Measurements from ENCODE around the gene PNPLA6. TPM values are rescaled to one million over a fixed set of nuclear protein-coding genes. Genes with fewer than 3 reads are reported as not detected.
A peak's percentile ranks its signal among the peaks of the same experiment; 100 is the strongest.

Gene PNPLA6
- total and polyA plus RNA-seq, 2 donors (not counting 1 experiment from before 2014, with no cell fraction given) = 20.9 to 89.2 TPM

DNA sequence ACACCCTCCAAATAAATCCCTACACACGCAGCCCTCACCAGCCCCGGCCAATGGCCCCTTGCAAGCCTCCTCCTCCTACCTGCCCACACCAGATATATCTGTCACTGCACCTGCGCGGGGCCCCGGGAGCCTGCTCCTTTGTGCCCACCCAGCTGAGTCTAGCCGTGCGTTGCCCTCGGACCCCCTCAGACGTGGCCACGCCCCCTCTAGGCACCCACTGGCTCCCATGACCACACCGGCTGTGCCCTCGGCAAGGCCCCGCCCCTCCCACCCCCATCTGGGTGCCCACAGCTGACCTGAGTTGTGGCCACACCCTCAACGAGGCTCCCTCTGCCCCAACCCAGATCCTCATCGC lies 6.3 kb upstream of the PNPLA6 start:
- no peak overlapping the region for H3K9ac ChIP-seq (ENCODE audit: insufficient read depth, low read length)
- no peak overlapping the region for H3K4me3 ChIP-seq (replicated peaks in 1 of 4; ENCODE audit: control extremely low read depth in 1 of 4, insufficient read depth in 1 of 4, low read depth in 3 of 4, low read length in 4 of 4)
- no peak overlapping the region for H3K27ac ChIP-seq (ENCODE audit: insufficient read depth, low read length)
- no peak for DNase-seq (ENCODE audit: low read depth in 2 of 2)
- no peaks in the 10 kb centered on the region for H4K20me1 ChIP-seq (ENCODE audit: control insufficient read depth, extremely low read depth, insufficient read depth, low read length)
- peaks cover 6% of the 10 kb centered on the region for H3K4me1 ChIP-seq (ENCODE audit: control insufficient read depth, extremely low read depth, insufficient read depth, low read length)
- no peaks in the 10 kb centered on the region for H3K79me2 ChIP-seq (ENCODE audit: control insufficient read depth, insufficient read depth, low read length)
- H3K36me3 ChIP-seq (ENCODE audit: control insufficient read depth, insufficient read depth, low read length) = peaks cover 12% of the 10 kb centered on the region
- no peak overlapping the region for H2AFZ ChIP-seq (ENCODE audit: low read length)
- no peaks in the 10 kb centered on the region for H3K27me3 ChIP-seq (ENCODE audit: control insufficient read depth, insufficient read depth, low read length)
- no peaks in the 10 kb centered on the region for H3K9me3 ChIP-seq (ENCODE audit: control insufficient read depth, insufficient read depth, low read depth, low read length)
- no peak for TF ChIP-seq EZH2 (IDR thresholded peaks at IDR 0.05; ENCODE audit: low read length, missing control alignments)
- H3K4me2 ChIP-seq (ENCODE audit: extremely low read depth, insufficient read depth, low read length) = no peak overlapping the region

DNA sequence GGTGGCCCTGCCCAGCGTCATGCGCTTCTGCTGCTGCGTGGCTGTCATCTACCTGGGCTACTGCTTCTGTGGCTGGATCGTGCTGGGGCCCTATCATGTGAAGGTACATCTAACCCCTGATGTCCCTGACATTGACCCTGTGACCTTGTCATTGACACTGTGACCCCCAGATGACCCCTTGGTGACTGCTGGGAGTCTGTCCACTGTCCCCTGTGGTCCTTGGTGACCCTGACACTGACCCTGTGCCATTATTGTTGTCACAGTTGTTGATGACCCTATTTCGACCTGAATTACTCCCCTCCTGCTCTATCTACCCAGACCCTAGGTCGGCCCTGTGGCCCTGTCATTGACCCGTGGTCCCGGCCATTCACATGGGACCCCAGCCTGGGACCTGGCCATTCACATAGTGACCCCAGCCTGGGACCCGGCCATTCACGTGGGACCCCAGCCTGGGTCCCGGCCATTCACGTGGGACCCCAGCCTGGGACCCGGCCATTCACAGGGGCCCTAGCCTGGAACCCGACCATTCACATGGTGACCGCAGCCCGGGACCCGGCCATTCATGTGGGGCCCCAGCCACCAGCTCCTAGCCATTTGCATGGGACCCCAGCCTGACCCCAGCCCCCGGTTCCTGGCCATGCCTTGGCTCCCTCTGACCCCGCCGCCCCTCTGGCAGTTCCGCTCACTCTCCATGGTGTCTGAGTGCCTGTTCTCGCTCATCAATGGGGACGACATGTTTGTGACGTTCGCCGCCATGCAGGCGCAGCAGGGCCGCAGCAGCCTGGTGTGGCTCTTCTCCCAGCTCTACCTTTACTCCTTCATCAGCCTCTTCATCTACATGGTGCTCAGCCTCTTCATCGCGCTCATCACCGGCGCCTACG lies 5.7 kb upstream of the PNPLA6 start:
- Histone ChIP-seq H3K4me1 (ENCODE audit: control insufficient read depth, extremely low read depth, insufficient read depth, low read length) (peaks cover 6% of the 10 kb centered on the region), H3K4me2 (ENCODE audit: extremely low read depth, insufficient read depth, low read length) (no peak overlapping the region), H3K27me3 (ENCODE audit: control insufficient read depth, insufficient read depth, low read length) (no peaks in the 10 kb centered on the region), H4K20me1 (ENCODE audit: control insufficient read depth, extremely low read depth, insufficient read depth, low read length) (no peaks in the 10 kb centered on the region), H3K9me3 (ENCODE audit: control insufficient read depth, insufficient read depth, low read depth, low read length) (no peaks in the 10 kb centered on the region), H3K4me3 (replicated peaks in 1 of 4; ENCODE audit: control extremely low read depth in 1 of 4, insufficient read depth in 1 of 4, low read depth in 3 of 4, low read length in 4 of 4) (no peak overlapping the region), H3K79me2 (ENCODE audit: control insufficient read depth, insufficient read depth, low read length) (no peaks in the 10 kb centered on the region), H3K27ac (ENCODE audit: insufficient read depth, low read length) (no peak overlapping the region), H3K9ac (ENCODE audit: insufficient read depth, low read length) (no peak overlapping the region), H3K36me3 (ENCODE audit: control insufficient read depth, insufficient read depth, low read length) (peaks cover 12% of the 10 kb centered on the region), H2AFZ (ENCODE audit: low read length) (no peak overlapping the region)
- TF ChIP-seq, protein P1, sequence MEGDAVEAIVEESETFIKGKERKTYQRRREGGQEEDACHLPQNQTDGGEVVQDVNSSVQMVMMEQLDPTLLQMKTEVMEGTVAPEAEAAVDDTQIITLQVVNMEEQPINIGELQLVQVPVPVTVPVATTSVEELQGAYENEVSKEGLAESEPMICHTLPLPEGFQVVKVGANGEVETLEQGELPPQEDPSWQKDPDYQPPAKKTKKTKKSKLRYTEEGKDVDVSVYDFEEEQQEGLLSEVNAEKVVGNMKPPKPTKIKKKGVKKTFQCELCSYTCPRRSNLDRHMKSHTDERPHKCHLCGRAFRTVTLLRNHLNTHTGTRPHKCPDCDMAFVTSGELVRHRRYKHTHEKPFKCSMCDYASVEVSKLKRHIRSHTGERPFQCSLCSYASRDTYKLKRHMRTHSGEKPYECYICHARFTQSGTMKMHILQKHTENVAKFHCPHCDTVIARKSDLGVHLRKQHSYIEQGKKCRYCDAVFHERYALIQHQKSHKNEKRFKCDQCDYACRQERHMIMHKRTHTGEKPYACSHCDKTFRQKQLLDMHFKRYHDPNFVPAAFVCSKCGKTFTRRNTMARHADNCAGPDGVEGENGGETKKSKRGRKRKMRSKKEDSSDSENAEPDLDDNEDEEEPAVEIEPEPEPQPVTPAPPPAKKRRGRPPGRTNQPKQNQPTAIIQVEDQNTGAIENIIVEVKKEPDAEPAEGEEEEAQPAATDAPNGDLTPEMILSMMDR (conservative IDR thresholded peaks at IDR 0.05 in 1 of 2, IDR thresholded peaks at IDR 0.05 in 1 of 2; ENCODE audit: low read depth in 1 of 2, low read length in 2 of 2) = no peak
- DNase-seq (ENCODE audit: low read depth in 2 of 2) = no peak

DNA sequence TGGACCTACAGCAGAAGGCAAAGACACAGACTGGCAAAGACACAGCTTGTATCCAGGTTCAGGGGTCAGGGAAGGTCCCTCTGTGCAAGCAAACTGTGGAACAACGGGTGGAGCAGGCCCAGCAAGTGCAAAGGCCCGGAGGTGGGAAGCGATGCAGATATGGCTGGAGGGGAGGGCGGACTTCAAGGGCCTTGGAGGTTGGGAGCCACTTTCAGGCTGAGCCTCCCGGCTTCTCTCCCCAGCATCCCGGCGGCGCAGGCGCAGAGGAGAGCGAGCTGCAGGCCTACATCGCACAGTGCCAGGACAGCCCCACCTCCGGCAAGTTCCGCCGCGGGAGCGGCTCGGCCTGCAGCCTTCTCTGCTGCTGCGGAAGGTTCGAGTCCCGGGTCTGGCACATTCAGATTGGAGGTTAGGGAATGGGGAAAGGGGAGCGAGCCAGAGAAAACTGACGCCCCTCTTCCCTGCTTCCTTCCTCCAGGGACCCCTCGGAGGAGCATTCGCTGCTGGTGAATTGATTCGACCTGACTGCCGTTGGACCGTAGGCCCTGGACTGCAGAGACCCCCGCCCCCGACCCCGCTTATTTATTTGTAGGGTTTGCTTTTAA lies 2.1 kb upstream of the PNPLA6 start:
- no peaks in the 10 kb centered on the region for H3K79me2 ChIP-seq (ENCODE audit: control insufficient read depth, insufficient read depth, low read length)
- peak overlapping the region; percentile 47 to 93 (median 62) for H3K4me3 ChIP-seq (replicated peaks in 1 of 4; ENCODE audit: control extremely low read depth in 1 of 4, insufficient read depth in 1 of 4, low read depth in 3 of 4, low read length in 4 of 4)
- H4K20me1 ChIP-seq (ENCODE audit: control insufficient read depth, extremely low read depth, insufficient read depth, low read length) = no peaks in the 10 kb centered on the region
- H3K36me3 ChIP-seq (ENCODE audit: control insufficient read depth, insufficient read depth, low read length) = peaks cover 7% of the 10 kb centered on the region
- H2AFZ ChIP-seq (ENCODE audit: low read length) = peak overlapping the region; percentile 72
- DNase-seq (ENCODE audit: low read depth in 2 of 2) = peak; percentile 41 to 59
- H3K9ac ChIP-seq (ENCODE audit: insufficient read depth, low read length) = peak overlapping the region; percentile 70
- peaks cover 9% of the 10 kb centered on the region for H3K4me1 ChIP-seq (ENCODE audit: control insufficient read depth, extremely low read depth, insufficient read depth, low read length)
- H3K27me3 ChIP-seq (ENCODE audit: control insufficient read depth, insufficient read depth, low read length) = no peaks in the 10 kb centered on the region
- H3K9me3 ChIP-seq (ENCODE audit: control insufficient read depth, insufficient read depth, low read depth, low read length) = no peaks in the 10 kb centered on the region
- peak overlapping the region; percentile 83 for H3K4me2 ChIP-seq (ENCODE audit: extremely low read depth, insufficient read depth, low read length)
- H3K27ac ChIP-seq (ENCODE audit: insufficient read depth, low read length) = peak overlapping the region; percentile 44
- TF ChIP-seq EZH2 (IDR thresholded peaks at IDR 0.05; ENCODE audit: low read length, missing control alignments) = no peak
- TF ChIP-seq, protein P1 (conservative IDR thresholded peaks at IDR 0.05 in 1 of 2, IDR thresholded peaks at IDR 0.05 in 1 of 2; ENCODE audit: low read depth in 1 of 2, low read length in 2 of 2) = no peak
